Measurements from ENCODE around the gene ETS1. TPM values are rescaled to one million over a fixed set of nuclear protein-coding genes. Genes with fewer than 3 reads are reported as not detected.

Gene ETS1
- total RNA-seq, 1 experiment from 2014 or later = 82.0 TPM

GRCh38 chr11:128520888-128521681 is 66.3 kb downstream of the ETS1 start:
- no TSS peak for BruUV-seq (replicated peaks)
- ChIA-PET POLR2A (interaction anchor here (0.6 to 7.4 kb wide), 20 partner anchors 8 to 625 kb away, joined by 3 to 124 read pairs (median 4); no protein-coding TSS in a partner anchor), CTCF (interaction anchor here (0.6 to 4.5 kb wide), 8 partner anchors 12 to 56 kb away, joined by 3 to 35 read pairs (median 3); no protein-coding TSS in a partner anchor)
- intact Hi-C loops (cut with micrococcal nuclease) = loop anchor here (1.0 to 10.0 kb wide), 7 partner anchors 18 to 496 kb away; no protein-coding TSS in a partner anchor
- peaks cover 65% of the 10 kb centered on the region for H3K4me1 Mint-ChIP-seq (ENCODE audit: insufficient read depth, unreplicated experiment)
- peak overlapping the region; percentile 79 for H3K27ac Mint-ChIP-seq (ENCODE audit: low read depth, unreplicated experiment)
- peaks cover 4% of the 10 kb centered on the region for H3K36me3 Mint-ChIP-seq (ENCODE audit: insufficient read depth, unreplicated experiment)
- H3K9me3 Mint-ChIP-seq (ENCODE audit: unreplicated experiment) = no peaks in the 10 kb centered on the region
- TF ChIP-seq CTCF (IDR thresholded peaks at IDR 0.05; ENCODE audit: unreplicated experiment) = no peak
- no peaks in the 10 kb centered on the region for H3K27me3 Mint-ChIP-seq (ENCODE audit: insufficient read depth, unreplicated experiment)
- H3K4me3 Mint-ChIP-seq (ENCODE audit: unreplicated experiment) = peak overlapping the region; percentile 78
- DNase-seq (ENCODE audit: unreplicated experiment) = no peak

- POLR2A ChIA-PET = interaction anchor here (0.7 to 7.4 kb wide), 15 partner anchors 10 to 626 kb away, joined by 3 to 124 read pairs (median 4); no protein-coding TSS in a partner anchor
- CTCF ChIA-PET = interaction anchor here (0.6 to 4.5 kb wide), 8 partner anchors 11 to 497 kb away, joined by 3 to 35 read pairs (median 4); no protein-coding TSS in a partner anchor
- intact Hi-C loops (cut with micrococcal nuclease) = loop anchor here (2.0 to 10.0 kb wide), 5 partner anchors 18 to 496 kb away; no protein-coding TSS in a partner anchor
- peaks cover 71% of the 10 kb centered on the region for H3K4me1 Mint-ChIP-seq (ENCODE audit: insufficient read depth, unreplicated experiment)
- H3K36me3 Mint-ChIP-seq (ENCODE audit: insufficient read depth, unreplicated experiment) = peaks cover 4% of the 10 kb centered on the region
- peak overlapping the region; percentile 78 for H3K4me3 Mint-ChIP-seq (ENCODE audit: unreplicated experiment)
- no peak for DNase-seq (ENCODE audit: unreplicated experiment)
- no peaks in the 10 kb centered on the region for H3K27me3 Mint-ChIP-seq (ENCODE audit: insufficient read depth, unreplicated experiment)
- TF ChIP-seq CTCF (IDR thresholded peaks at IDR 0.05; ENCODE audit: unreplicated experiment) = no peak
- no peaks in the 10 kb centered on the region for H3K9me3 Mint-ChIP-seq (ENCODE audit: unreplicated experiment)
- BruUV-seq (replicated peaks) = no TSS peak
- H3K27ac Mint-ChIP-seq (ENCODE audit: low read depth, unreplicated experiment) = peak overlapping the region; percentile 79
These were observed 67.0 kb downstream of the ETS1 start for GRCh38 chr11:128520206-128520887.

- H3K27me3 Mint-ChIP-seq (ENCODE audit: insufficient read depth, unreplicated experiment) = no peaks in the 10 kb centered on the region
- H3K27ac Mint-ChIP-seq (ENCODE audit: low read depth, unreplicated experiment) = peak overlapping the region; percentile 79
- intact Hi-C loops (cut with micrococcal nuclease) = no loop called here
- peaks cover 6% of the 10 kb centered on the region for H3K36me3 Mint-ChIP-seq (ENCODE audit: insufficient read depth, unreplicated experiment)
- H3K4me3 Mint-ChIP-seq (ENCODE audit: unreplicated experiment) = peak overlapping the region; percentile 78
- CTCF ChIA-PET = interaction anchor here (1.0 to 4.5 kb wide), 7 partner anchors 10 to 361 kb away, joined by 3 to 35 read pairs (median 4); no protein-coding TSS in a partner anchor
- no TSS peak for BruUV-seq (replicated peaks)
- no peak for TF ChIP-seq CTCF (IDR thresholded peaks at IDR 0.05; ENCODE audit: unreplicated experiment)
- H3K4me1 Mint-ChIP-seq (ENCODE audit: insufficient read depth, unreplicated experiment) = peaks cover 74% of the 10 kb centered on the region
- no peaks in the 10 kb centered on the region for H3K9me3 Mint-ChIP-seq (ENCODE audit: unreplicated experiment)
- POLR2A ChIA-PET = interaction anchor here (0.7 to 7.4 kb wide), 10 partner anchors 11 to 311 kb away, joined by 3 to 124 read pairs (median 6); no protein-coding TSS in a partner anchor
- DNase-seq (ENCODE audit: unreplicated experiment) = no peak
These were observed 68.0 kb downstream of the ETS1 start for GRCh38 chr11:128519338-128519737.
